HCT116 (cell line): ENCODE data around the gene PHF21A. TPM values are rescaled to one million over a fixed set of nuclear protein-coding genes. Genes with fewer than 3 reads are reported as not detected.

Experiments used
- ATAC-seq: fragments of 200-7000 bp; cut with Tn5 transposase; 2 replicates; pipeline ENCODE4 v1.9.1; 2020; ENCODE audit warnings: mild to moderate bottlenecking, moderate library complexity
- BruUV-seq: library from RNA; stranded (reverse); fragments of 400-500 nt; replicated peaks from 2 replicates; lab custom pipeline; 2021; lab: Mats Ljungman, UMichigan
- CTCF ChIA-PET: fragments of 300-600 bp; sonication (Branson Sonifier 250); formaldehyde crosslinking; loops from one replicate; lab custom pipeline; 2021; ENCODE audit warnings: antibody characterized with exemption; lab: Charles Lee
- POLR2A ChIA-PET: fragments of 300-600, 350-600 bp; sonication (Branson Sonifier 250); formaldehyde crosslinking; loops from one replicate; lab custom pipeline; 2021; ENCODE audit warnings: antibody characterized with exemption; lab: Charles Lee
- RAD21 ChIA-PET, 2 experiments: fragments of 300-600 bp; sonication (Branson Sonifier 250); formaldehyde crosslinking; loops; one replicate each; lab custom pipeline; 2023; ENCODE audit warnings: low total read pairs in 2 of 2; ENCODE audit not compliant: uncharacterized antibody in 2 of 2, unreplicated experiment in 2 of 2, low non-redundant PET in 1 of 2; lab: Charles Lee
- DNase-seq: peaks from one replicate; pipeline ENCODE4 v3.0.0-alpha.2; 2010; ENCODE audit warnings: low read depth, low spot score
- H2AFZ ChIP-seq: fragments of 200-600 bp; shearing (Covaris generic), sonication (generic); 2 replicates; pipeline ENCODE4 v1.6.1; 2017; ENCODE audit warnings: low read depth, mixed run types, mixed read lengths, antibody characterized with exemption, low read length; ENCODE audit not compliant: poor library complexity, severe bottlenecking
- H3K27ac ChIP-seq: 2 replicates; pipeline ENCODE4 v1.5.1; 2012; ENCODE audit warnings: low read depth, low read length
- H3K27me3 ChIP-seq: fragments of 200-600 bp; sonication (generic); 2 replicates; pipeline ENCODE4 v1.6.1; 2016; ENCODE audit warnings: mixed run types, low read length, mixed read lengths; ENCODE audit not compliant: insufficient read depth
- H3K36me3 ChIP-seq, 2 experiments: fragments of 200-500 bp in 1 of 2; fragments of 200-600 bp in 1 of 2; sonication (Bioruptor generic) in 1 of 2; sonication (generic) in 1 of 2; 2 replicates each; pipeline versions ENCODE4 v1.5.1 to v1.6.1; 2014 to 2016; ENCODE audit warnings: low read length in 2 of 2, inconsistent platforms in 1 of 2, mixed read lengths in 1 of 2, mixed run types in 1 of 2; ENCODE audit not compliant: insufficient read depth in 2 of 2, control insufficient read depth in 1 of 2
- H3K4me1 ChIP-seq, 2 experiments: fragments of 200-600 bp in 1 of 2; sonication (generic) in 1 of 2; 2 replicates each; pipeline versions ENCODE4 v1.5.1 to v1.6.1; 2012 to 2017; ENCODE audit warnings: low read length in 2 of 2, inconsistent platforms in 1 of 2, mild to moderate bottlenecking in 1 of 2, mixed read lengths in 1 of 2, mixed run types in 1 of 2, moderate library complexity in 1 of 2; ENCODE audit not compliant: insufficient read depth in 2 of 2, control insufficient read depth in 1 of 2
- H3K4me2 ChIP-seq: fragments of 200-600 bp; sonication (generic); 2 replicates; pipeline ENCODE4 v1.6.1; 2017; ENCODE audit warnings: mixed run types, low read length, mixed read lengths
- H3K4me3 ChIP-seq, 2 experiments: fragments of 200-600 bp in 1 of 2; sonication (generic) in 1 of 2; replicated peaks in 1 of 2; 2 replicates each; pipeline ENCODE4 v1.5.1; 2011 to 2016; ENCODE audit warnings: low read length in 2 of 2, control low read depth in 1 of 2, low read depth in 1 of 2, mild to moderate bottlenecking in 1 of 2, mixed read lengths in 1 of 2, mixed run types in 1 of 2
- H3K79me2 ChIP-seq: fragments of 200-600 bp; sonication (generic); 2 replicates; pipeline ENCODE4 v1.6.1; 2017; ENCODE audit warnings: mild to moderate bottlenecking, mixed run types, low read length, moderate library complexity, mixed read lengths; ENCODE audit not compliant: insufficient read depth
- H3K9ac ChIP-seq: fragments of 200-600 bp; sonication (generic); 2 replicates; pipeline ENCODE4 v1.6.1; 2016; ENCODE audit warnings: low read length, mixed read lengths
- H3K9me2 ChIP-seq: fragments of 200-600 bp; sonication (generic), shearing (Covaris generic); 2 replicates; pipeline ENCODE4 v1.6.1; 2017; ENCODE audit warnings: mixed run types, mild to moderate bottlenecking, moderate library complexity; ENCODE audit not compliant: insufficient read depth
- H3K9me3 ChIP-seq, 2 experiments: fragments of 200-500 bp in 1 of 2; fragments of 200-600 bp in 1 of 2; sonication (Bioruptor generic) in 1 of 2; sonication (generic) in 1 of 2; 2 replicates each; pipeline ENCODE4 v1.6.1; 2014 to 2017; ENCODE audit warnings: low read length in 2 of 2, mixed read lengths in 2 of 2, inconsistent platforms in 1 of 2, low read depth in 1 of 2, mild to moderate bottlenecking in 1 of 2, mixed run types in 1 of 2, moderate library complexity in 1 of 2; ENCODE audit not compliant: control insufficient read depth in 1 of 2, insufficient read depth in 1 of 2
- H4K20me1 ChIP-seq: fragments of 200-600 bp; sonication (generic), shearing (Covaris generic); 2 replicates; pipeline ENCODE4 v1.6.1; 2017; ENCODE audit warnings: mixed run types, mild to moderate bottlenecking, moderate library complexity; ENCODE audit not compliant: insufficient read depth
- EGR1 ChIP-seq: IDR thresholded peaks from 2 replicates; pipeline ENCODE4 v1.6.1; 2012; ENCODE audit warnings: low read depth
- ELF1 ChIP-seq: IDR thresholded peaks from 2 replicates; pipeline ENCODE4 v1.6.1; 2012; ENCODE audit warnings: low read depth, borderline replicate concordance
- EZH2 ChIP-seq: fragments of 200-600 bp; sonication (generic); IDR thresholded peaks from 2 replicates; pipeline ENCODE4 v1.6.1; 2017; ENCODE audit warnings: antibody characterized with exemption, mixed run types
- FOSL1 ChIP-seq: IDR thresholded peaks from 2 replicates; pipeline ENCODE4 v1.6.1; 2012; ENCODE audit warnings: low read depth
- JUND ChIP-seq: IDR thresholded peaks from 2 replicates; pipeline ENCODE4 v1.6.1; 2012
- POLR2A ChIP-seq: IDR thresholded peaks from 2 replicates; pipeline ENCODE4 v1.7.0; 2011; ENCODE audit warnings: borderline replicate concordance; ENCODE audit not compliant: insufficient read depth, insufficient read length; ENCODE audit errors: extremely low read depth
- POLR2AphosphoS5 ChIP-seq: IDR thresholded peaks from 2 replicates; pipeline ENCODE4 v1.6.1; 2011; ENCODE audit warnings: mild to moderate bottlenecking, low read depth, low read length, moderate library complexity
- RAD21 ChIP-seq: IDR thresholded peaks from 2 replicates; pipeline ENCODE4 v1.6.1; 2012; ENCODE audit warnings: low read depth, mild to moderate bottlenecking
- SP1 ChIP-seq: IDR thresholded peaks from 2 replicates; pipeline ENCODE4 v1.6.1; 2012; ENCODE audit warnings: low read depth
- TCF7L2 ChIP-seq: IDR thresholded peaks from 2 replicates; pipeline ENCODE4 v1.7.0; 2011; ENCODE audit warnings: borderline replicate concordance, inconsistent platforms; ENCODE audit not compliant: insufficient read depth, insufficient read length; ENCODE audit errors: extremely low read depth
- YY1 ChIP-seq: IDR thresholded peaks from 2 replicates; pipeline ENCODE4 v1.6.1; 2011; ENCODE audit warnings: low read length, low read depth, moderate library complexity, mild to moderate bottlenecking; ENCODE audit not compliant: insufficient replicate concordance; ENCODE audit errors: extremely low read depth
- intact Hi-C: fragments of 100-400 bp; cut with micrococcal nuclease; formaldehyde crosslinking; loops from 2 replicates; pipeline ENCODE4 v1.10.0; 2022
- total RNA-seq: library from RNA; stranded (reverse); gene quantifications from one replicate; pipeline ENCODE4 v1.2.1, GENCODE V29; 2021; ENCODE audit not compliant: unreplicated experiment
- TF ChIP-seq, protein P1 (sequence below): IDR thresholded peaks from 2 replicates; pipeline ENCODE4 v1.6.1; 2012; ENCODE audit warnings: low read depth
- TF ChIP-seq, protein P2 (sequence below), 3 experiments: fragments of 200-600 bp in 1 of 3; sonication (generic) in 1 of 3; IDR thresholded peaks in 2 of 3; conservative IDR thresholded peaks in 1 of 3; 2 replicates each; pipeline ENCODE4 v1.5.1; 2012 to 2017; ENCODE audit warnings: low read depth in 2 of 3, low read length in 2 of 3, antibody characterized with exemption in 1 of 3, borderline replicate concordance in 1 of 3, control low read depth in 1 of 3, mild to moderate bottlenecking in 1 of 3, mixed read lengths in 1 of 3, mixed run types in 1 of 3, moderate library complexity in 1 of 3; ENCODE audit not compliant: insufficient read depth in 1 of 3
- TF ChIP-seq, protein P3 (sequence below): IDR thresholded peaks from 2 replicates; pipeline ENCODE4 v1.6.1; 2011; ENCODE audit warnings: mild to moderate bottlenecking, low read length, moderate library complexity; ENCODE audit not compliant: insufficient replicate concordance; ENCODE audit errors: extremely low read depth
- TF ChIP-seq, protein P4 (sequence below): IDR thresholded peaks from 2 replicates; pipeline ENCODE4 v1.6.1; 2012

PHF21A gene
- total RNA-seq, 1 experiment from 2014 or later = 27.0 TPM

DNA sequence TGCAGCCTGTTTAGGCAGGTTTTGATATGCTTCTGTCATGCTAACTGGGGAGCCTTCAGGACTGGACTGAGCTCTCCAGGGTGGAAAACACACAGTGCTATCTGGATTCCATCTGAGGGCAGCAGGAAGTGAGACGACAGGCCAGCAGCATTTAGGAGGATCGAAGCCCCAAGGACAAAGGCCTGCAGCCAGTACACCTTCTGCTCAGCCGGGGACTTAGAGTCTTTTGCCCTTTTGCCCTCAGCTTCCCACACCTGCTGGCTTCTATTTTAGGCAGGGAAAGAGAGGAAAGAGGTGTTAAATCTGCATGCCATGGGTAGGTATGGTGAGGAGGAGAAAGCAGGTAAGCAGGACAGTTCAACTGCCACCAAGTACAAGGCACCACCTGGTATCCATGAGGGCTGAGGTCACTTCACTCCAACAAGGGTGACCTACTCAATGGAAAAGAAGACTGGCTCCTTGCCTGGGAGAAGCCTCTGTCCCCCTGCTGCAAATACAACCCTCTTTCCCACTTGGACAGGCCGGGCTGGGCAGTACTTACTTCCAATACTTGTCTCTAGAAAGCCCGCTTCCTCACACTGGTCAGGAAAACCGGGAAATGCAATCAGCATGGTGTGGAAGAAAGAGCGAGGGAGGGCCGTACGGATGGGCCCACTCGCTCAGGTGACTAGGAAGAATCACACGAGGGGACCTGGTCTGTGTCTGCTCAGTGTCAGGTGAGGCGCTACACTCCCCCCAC is 186.5 kb downstream of the PHF21A start:
- Histone ChIP-seq H3K27ac (no peak overlapping the region), H4K20me1 (no peaks in the 10 kb centered on the region), H3K4me1 (peaks cover 0 to 5% of the 10 kb centered on the region in 2 experiments; a peak in 3 of 4 replicates), H3K79me2 (no peaks in the 10 kb centered on the region), H3K9me3 (no peaks in the 10 kb centered on the region), H3K36me3 (peaks cover 0 to 8% of the 10 kb centered on the region in 2 experiments; a peak in 2 of 4 replicates), H3K27me3 (no peaks in the 10 kb centered on the region), H3K9ac (no peak overlapping the region), H3K4me3 (no peak overlapping the region), H2AFZ (no peak overlapping the region), H3K4me2 (no peak overlapping the region), H3K9me2 (no peaks in the 10 kb centered on the region)
- no peak for TF ChIP-seq TCF7L2
- TF ChIP-seq RAD21 = no peak
- TF ChIP-seq ELF1 = no peak
- TF ChIP-seq JUND = no peak
- no peak for TF ChIP-seq SP1
- TF ChIP-seq, protein P1, sequence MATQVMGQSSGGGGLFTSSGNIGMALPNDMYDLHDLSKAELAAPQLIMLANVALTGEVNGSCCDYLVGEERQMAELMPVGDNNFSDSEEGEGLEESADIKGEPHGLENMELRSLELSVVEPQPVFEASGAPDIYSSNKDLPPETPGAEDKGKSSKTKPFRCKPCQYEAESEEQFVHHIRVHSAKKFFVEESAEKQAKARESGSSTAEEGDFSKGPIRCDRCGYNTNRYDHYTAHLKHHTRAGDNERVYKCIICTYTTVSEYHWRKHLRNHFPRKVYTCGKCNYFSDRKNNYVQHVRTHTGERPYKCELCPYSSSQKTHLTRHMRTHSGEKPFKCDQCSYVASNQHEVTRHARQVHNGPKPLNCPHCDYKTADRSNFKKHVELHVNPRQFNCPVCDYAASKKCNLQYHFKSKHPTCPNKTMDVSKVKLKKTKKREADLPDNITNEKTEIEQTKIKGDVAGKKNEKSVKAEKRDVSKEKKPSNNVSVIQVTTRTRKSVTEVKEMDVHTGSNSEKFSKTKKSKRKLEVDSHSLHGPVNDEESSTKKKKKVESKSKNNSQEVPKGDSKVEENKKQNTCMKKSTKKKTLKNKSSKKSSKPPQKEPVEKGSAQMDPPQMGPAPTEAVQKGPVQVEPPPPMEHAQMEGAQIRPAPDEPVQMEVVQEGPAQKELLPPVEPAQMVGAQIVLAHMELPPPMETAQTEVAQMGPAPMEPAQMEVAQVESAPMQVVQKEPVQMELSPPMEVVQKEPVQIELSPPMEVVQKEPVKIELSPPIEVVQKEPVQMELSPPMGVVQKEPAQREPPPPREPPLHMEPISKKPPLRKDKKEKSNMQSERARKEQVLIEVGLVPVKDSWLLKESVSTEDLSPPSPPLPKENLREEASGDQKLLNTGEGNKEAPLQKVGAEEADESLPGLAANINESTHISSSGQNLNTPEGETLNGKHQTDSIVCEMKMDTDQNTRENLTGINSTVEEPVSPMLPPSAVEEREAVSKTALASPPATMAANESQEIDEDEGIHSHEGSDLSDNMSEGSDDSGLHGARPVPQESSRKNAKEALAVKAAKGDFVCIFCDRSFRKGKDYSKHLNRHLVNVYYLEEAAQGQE = no peak
- TF ChIP-seq, protein P2, sequence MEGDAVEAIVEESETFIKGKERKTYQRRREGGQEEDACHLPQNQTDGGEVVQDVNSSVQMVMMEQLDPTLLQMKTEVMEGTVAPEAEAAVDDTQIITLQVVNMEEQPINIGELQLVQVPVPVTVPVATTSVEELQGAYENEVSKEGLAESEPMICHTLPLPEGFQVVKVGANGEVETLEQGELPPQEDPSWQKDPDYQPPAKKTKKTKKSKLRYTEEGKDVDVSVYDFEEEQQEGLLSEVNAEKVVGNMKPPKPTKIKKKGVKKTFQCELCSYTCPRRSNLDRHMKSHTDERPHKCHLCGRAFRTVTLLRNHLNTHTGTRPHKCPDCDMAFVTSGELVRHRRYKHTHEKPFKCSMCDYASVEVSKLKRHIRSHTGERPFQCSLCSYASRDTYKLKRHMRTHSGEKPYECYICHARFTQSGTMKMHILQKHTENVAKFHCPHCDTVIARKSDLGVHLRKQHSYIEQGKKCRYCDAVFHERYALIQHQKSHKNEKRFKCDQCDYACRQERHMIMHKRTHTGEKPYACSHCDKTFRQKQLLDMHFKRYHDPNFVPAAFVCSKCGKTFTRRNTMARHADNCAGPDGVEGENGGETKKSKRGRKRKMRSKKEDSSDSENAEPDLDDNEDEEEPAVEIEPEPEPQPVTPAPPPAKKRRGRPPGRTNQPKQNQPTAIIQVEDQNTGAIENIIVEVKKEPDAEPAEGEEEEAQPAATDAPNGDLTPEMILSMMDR (IDR thresholded peaks at IDR 0.05 in 2 of 3, conservative IDR thresholded peaks at IDR 0.05 in 1 of 3; ENCODE audit: borderline replicate concordance in 1 of 3, insufficient read depth in 1 of 3, low read depth in 2 of 3, low read length in 2 of 3) = no peak
- TF ChIP-seq, protein P3, sequence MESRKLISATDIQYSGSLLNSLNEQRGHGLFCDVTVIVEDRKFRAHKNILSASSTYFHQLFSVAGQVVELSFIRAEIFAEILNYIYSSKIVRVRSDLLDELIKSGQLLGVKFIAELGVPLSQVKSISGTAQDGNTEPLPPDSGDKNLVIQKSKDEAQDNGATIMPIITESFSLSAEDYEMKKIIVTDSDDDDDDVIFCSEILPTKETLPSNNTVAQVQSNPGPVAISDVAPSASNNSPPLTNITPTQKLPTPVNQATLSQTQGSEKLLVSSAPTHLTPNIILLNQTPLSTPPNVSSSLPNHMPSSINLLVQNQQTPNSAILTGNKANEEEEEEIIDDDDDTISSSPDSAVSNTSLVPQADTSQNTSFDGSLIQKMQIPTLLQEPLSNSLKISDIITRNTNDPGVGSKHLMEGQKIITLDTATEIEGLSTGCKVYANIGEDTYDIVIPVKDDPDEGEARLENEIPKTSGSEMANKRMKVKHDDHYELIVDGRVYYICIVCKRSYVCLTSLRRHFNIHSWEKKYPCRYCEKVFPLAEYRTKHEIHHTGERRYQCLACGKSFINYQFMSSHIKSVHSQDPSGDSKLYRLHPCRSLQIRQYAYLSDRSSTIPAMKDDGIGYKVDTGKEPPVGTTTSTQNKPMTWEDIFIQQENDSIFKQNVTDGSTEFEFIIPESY = no peak
- no peak for TF ChIP-seq POLR2A
- no peak for TF ChIP-seq EZH2
- no peak for TF ChIP-seq YY1
- TF ChIP-seq POLR2AphosphoS5 = no peak
- no peak for TF ChIP-seq EGR1
- no peak for TF ChIP-seq FOSL1
- TF ChIP-seq, protein P4, sequence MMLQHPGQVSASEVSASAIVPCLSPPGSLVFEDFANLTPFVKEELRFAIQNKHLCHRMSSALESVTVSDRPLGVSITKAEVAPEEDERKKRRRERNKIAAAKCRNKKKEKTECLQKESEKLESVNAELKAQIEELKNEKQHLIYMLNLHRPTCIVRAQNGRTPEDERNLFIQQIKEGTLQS = no peak
- DNase-seq (no peak), ATAC-seq (no peak)
- RAD21 ChIA-PET = no interaction called here
- CTCF ChIA-PET = no interaction called here
- no TSS peak for BruUV-seq
- POLR2A ChIA-PET = no interaction called here
- intact Hi-C loops = no loop called here
